Caco-2 (cell line): ENCODE measurements around the gene FAH. TPM values are rescaled to one million over a fixed set of nuclear protein-coding genes. Genes with fewer than 3 reads are reported as not detected.

Experiments used
- BruUV-seq: library from RNA; stranded (reverse); fragments of 400-500 nt; replicated peaks from 2 replicates; lab custom pipeline; 2021; lab: Mats Ljungman, UMichigan
- CTCF ChIA-PET: fragments of 300-600 bp; sonication (Branson Sonifier 250); formaldehyde crosslinking; loops from one replicate; lab custom pipeline; 2022; ENCODE audit warnings: antibody characterized with exemption; lab: Charles Lee
- POLR2A ChIA-PET: fragments of 300-600 bp; sonication (Branson Sonifier 250); formaldehyde crosslinking; loops from one replicate; lab custom pipeline; 2022; ENCODE audit warnings: antibody characterized with exemption; lab: Charles Lee
- DNase-seq, 2 experiments: peaks; one replicate each; pipeline versions ENCODE4 v3.0.0 to v3.0.0-alpha.2; 2020 to 2022
- H3K27me3 ChIP-seq: replicated peaks from 2 replicates; pipeline ENCODE4 v1.6.0; 2011; ENCODE audit warnings: low read length; ENCODE audit not compliant: control insufficient read depth, insufficient read depth
- H3K36me3 ChIP-seq: 2 replicates; pipeline ENCODE4 v1.5.1; 2011; ENCODE audit warnings: low read length; ENCODE audit not compliant: control insufficient read depth, insufficient read depth
- H3K4me1 ChIP-seq: fragments of 250-450 bp; sonication (Bioruptor Pico); 2 replicates; pipeline ENCODE4 v1.5.1; 2020; ENCODE audit warnings: mild to moderate bottlenecking
- H3K4me3 ChIP-seq: 2 replicates; pipeline ENCODE4 v1.5.1; 2011; ENCODE audit warnings: low read depth, mild to moderate bottlenecking, control low read depth, low read length
- H3K9me3 ChIP-seq: fragments of 250-450 bp; sonication (Bioruptor Pico); 2 replicates; pipeline ENCODE4 v1.5.1; 2020; ENCODE audit warnings: mild to moderate bottlenecking, moderate library complexity
- H3K27ac Mint-ChIP-seq: one replicate; pipeline ENCODE4 v1.8.0; 2022; ENCODE audit warnings: mixed read lengths; ENCODE audit not compliant: unreplicated experiment
- H3K27me3 Mint-ChIP-seq: one replicate; pipeline ENCODE4 v1.8.0; 2022; ENCODE audit warnings: mixed read lengths; ENCODE audit not compliant: insufficient read depth, unreplicated experiment
- H3K36me3 Mint-ChIP-seq: one replicate; pipeline ENCODE4 v1.8.0; 2022; ENCODE audit warnings: mild to moderate bottlenecking, mixed read lengths; ENCODE audit not compliant: insufficient read depth, unreplicated experiment
- H3K4me1 Mint-ChIP-seq: one replicate; pipeline ENCODE4 v1.8.0; 2022; ENCODE audit warnings: low read depth, mixed read lengths; ENCODE audit not compliant: unreplicated experiment
- H3K4me3 Mint-ChIP-seq: one replicate; pipeline ENCODE4 v1.8.0; 2022; ENCODE audit warnings: mild to moderate bottlenecking, moderate library complexity, mixed read lengths; ENCODE audit not compliant: unreplicated experiment
- H3K9me3 Mint-ChIP-seq: one replicate; pipeline ENCODE4 v1.8.0; 2022; ENCODE audit warnings: mixed read lengths; ENCODE audit not compliant: unreplicated experiment
- CTCF ChIP-seq, 2 experiments: fragments of 200-600 bp in 1 of 2; IDR thresholded peaks; 1 replicate in 1 of 2; 2 replicates in 1 of 2; pipeline versions ENCODE4 v1.5.1 to v1.8.0; 2011 to 2022; ENCODE audit warnings: antibody characterized with exemption in 1 of 2, control low read depth in 1 of 2, inconsistent platforms in 1 of 2, low read depth in 1 of 2, low read length in 1 of 2, mild to moderate bottlenecking in 1 of 2, moderate library complexity in 1 of 2; ENCODE audit not compliant: insufficient read depth in 1 of 2, severe bottlenecking in 1 of 2, unreplicated experiment in 1 of 2
- intact Hi-C: fragments of 100-400 bp; cut with micrococcal nuclease; formaldehyde crosslinking; loops from one replicate; pipeline ENCODE4 v1.10.0; 2022; ENCODE audit not compliant: unreplicated experiment
- total RNA-seq: library from RNA; stranded (reverse); gene quantifications from 2 replicates; pipeline ENCODE4 v1.2.3, GENCODE V29; 2022

FAH gene
- total RNA-seq, 1 experiment from 2014 or later = 20.4 TPM

GRCh38 chr15:80186597-80186996 lies 33.8 kb downstream of the FAH start:
- no peak overlapping the region for H3K27ac Mint-ChIP-seq
- TF ChIP-seq CTCF (IDR thresholded peaks at IDR 0.05; ENCODE audit: insufficient read depth in 1 of 2, low read depth in 1 of 2, low read length in 1 of 2, severe bottlenecking in 1 of 2, unreplicated experiment in 1 of 2) = no peak

GRCh38 chr15:80188251-80188650 lies 35.5 kb downstream of the FAH start:
- DNase-seq = no peak
- Mint-ChIP-seq H3K27me3 (no peaks in the 10 kb centered on the region), H3K4me1 (peaks cover 8% of the 10 kb centered on the region), H3K36me3 (no peaks in the 10 kb centered on the region), H3K9me3 (no peaks in the 10 kb centered on the region), H3K4me3 (no peak overlapping the region), H3K27ac (no peak overlapping the region)
- no peak for TF ChIP-seq CTCF (IDR thresholded peaks at IDR 0.05; ENCODE audit: insufficient read depth in 1 of 2, low read depth in 1 of 2, low read length in 1 of 2, severe bottlenecking in 1 of 2, unreplicated experiment in 1 of 2)
- no peaks in the 10 kb centered on the region for H3K27me3 ChIP-seq
- H3K4me1 ChIP-seq = peaks cover 16% of the 10 kb centered on the region
- POLR2A ChIA-PET = no interaction called here
- CTCF ChIA-PET = no interaction called here
- intact Hi-C loops = no loop called here
- no peaks in the 10 kb centered on the region for H3K9me3 ChIP-seq
- BruUV-seq = no TSS peak
- no peak overlapping the region for H3K4me3 ChIP-seq
- H3K36me3 ChIP-seq = no peaks in the 10 kb centered on the region; the same call in none of the 2 replicates

More at GRCh38 chr15:80186597-80186996, 33.8 kb downstream of the FAH start:
- Mint-ChIP-seq H3K36me3 (no peaks in the 10 kb centered on the region), H3K27me3 (no peaks in the 10 kb centered on the region), H3K4me1 (no peaks in the 10 kb centered on the region), H3K9me3 (no peaks in the 10 kb centered on the region), H3K4me3 (no peak overlapping the region)
- no peaks in the 10 kb centered on the region for H3K9me3 ChIP-seq
- intact Hi-C loops = no loop called here
- POLR2A ChIA-PET = no interaction called here
- H3K27me3 ChIP-seq = no peaks in the 10 kb centered on the region
- DNase-seq = no peak
- no peak overlapping the region for H3K4me3 ChIP-seq
- CTCF ChIA-PET = no interaction called here
- H3K4me1 ChIP-seq = no peaks in the 10 kb centered on the region
- H3K36me3 ChIP-seq = no peaks in the 10 kb centered on the region; the same call in none of the 2 replicates
- no TSS peak for BruUV-seq

- no TSS peak for BruUV-seq
- Histone ChIP-seq H3K36me3 (no peaks in the 10 kb centered on the region; the same call in 1 of the 2 replicates), H3K9me3 (no peaks in the 10 kb centered on the region), H3K27me3 (no peaks in the 10 kb centered on the region), H3K4me1 (peaks cover 22% of the 10 kb centered on the region), H3K4me3 (no peak overlapping the region)
- POLR2A ChIA-PET = no interaction called here
- Mint-ChIP-seq H3K4me3 (no peak overlapping the region), H3K36me3 (no peaks in the 10 kb centered on the region), H3K27me3 (no peaks in the 10 kb centered on the region), H3K9me3 (no peaks in the 10 kb centered on the region), H3K27ac (no peak overlapping the region), H3K4me1 (peaks cover 8% of the 10 kb centered on the region)
- intact Hi-C loops = no loop called here
- CTCF ChIA-PET = no interaction called here
- no peak for TF ChIP-seq CTCF (IDR thresholded peaks at IDR 0.05; ENCODE audit: insufficient read depth in 1 of 2, low read depth in 1 of 2, low read length in 1 of 2, severe bottlenecking in 1 of 2, unreplicated experiment in 1 of 2)
- DNase-seq = no peak
Observed at GRCh38 chr15:80191198-80191597, 38.4 kb downstream of the FAH start.
